GM19395 (cell line): ENCODE results near the gene BCAT1.
"Not testable (repeated sequence)": the region's sequence is repeated elsewhere in the genome, so short reads cannot be mapped to it uniquely, and the experiment has no call there.

ENCODE experiments used
- ATAC-seq: cut with Tn5 transposase; IDR thresholded peaks from one replicate; pipeline ENCODE4 v1.9.1; 2021; ENCODE audit warnings: mild to moderate bottlenecking, moderate library complexity; ENCODE audit not compliant: unreplicated experiment

BCAT1 gene

DNA sequence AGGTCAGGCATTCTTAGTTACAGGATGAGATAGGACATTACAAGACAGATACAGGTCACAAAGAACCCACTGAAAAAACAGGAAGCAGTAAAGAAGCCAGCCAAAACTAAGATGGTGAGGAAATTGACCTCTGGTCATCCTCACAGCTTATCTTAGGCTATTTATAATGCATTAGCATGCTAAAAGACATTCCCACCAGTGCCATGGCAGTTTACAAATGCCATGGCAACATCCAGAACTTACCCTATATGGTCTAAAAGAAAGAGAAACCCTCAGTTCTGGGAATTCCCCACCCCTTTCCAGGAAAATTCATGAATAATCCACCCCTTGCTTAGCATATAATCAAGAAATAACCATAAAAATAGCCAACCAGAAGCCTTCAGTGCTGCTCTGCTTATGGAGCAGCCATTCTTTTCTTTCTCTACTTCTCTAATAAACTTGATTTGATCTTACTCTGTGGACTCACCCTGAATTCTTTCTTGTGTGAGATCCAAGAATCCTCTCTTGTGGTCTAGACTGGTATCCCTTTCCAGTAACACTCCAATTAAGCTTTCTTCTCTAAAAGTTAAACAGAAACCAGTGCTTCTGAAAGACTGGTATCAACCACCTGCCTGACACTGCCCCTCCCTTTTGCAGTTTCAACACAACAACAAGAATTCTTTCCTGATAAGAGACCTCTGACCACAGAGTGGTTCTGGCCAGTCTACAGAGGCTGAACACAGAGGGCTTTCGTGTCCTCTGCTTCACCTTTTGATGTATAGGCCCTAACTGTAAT lies 86.9 kb downstream of the BCAT1 start:
- ATAC-seq: peak; percentile 80

DNA sequence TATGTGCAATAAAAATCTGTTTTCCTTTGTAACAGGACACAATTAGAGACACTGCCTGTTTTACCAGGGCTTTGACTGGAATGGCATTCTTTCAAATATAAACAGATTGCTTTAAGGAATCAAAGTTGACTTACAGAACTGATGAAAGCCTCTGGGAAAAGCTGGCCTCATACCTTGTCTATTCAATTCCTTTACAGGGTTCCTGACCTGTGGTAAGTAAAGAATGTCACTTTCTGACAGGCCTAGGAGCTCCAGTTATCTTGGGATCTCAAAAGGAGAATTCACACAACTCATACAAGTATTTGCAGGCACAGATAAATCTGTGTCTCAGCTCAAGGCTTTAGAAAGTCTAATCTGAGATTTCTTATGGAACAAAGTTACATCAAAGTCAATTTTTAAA lies 88.4 kb downstream of the BCAT1 start:
- no peak for ATAC-seq

DNA sequence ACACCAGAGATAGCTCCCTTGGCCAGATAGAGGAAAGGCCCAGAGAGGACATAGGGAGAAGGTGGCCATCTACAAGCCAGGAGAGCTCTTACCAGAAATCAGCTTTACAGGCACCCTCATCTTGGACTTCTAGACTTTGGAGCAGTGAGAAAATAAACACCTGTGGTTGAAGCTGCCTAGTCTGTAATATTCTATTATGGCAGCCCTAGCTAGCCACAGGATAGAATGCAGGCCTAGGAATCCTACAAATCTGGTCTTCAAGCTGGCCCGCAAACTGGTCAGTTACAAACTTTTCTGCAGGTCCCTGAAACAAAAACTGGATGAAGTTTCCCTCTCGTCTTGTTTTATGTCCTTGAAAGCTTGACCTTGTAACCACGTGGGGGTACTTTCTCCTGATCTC lies 92.4 kb downstream of the BCAT1 start:
- ATAC-seq: no peak

DNA sequence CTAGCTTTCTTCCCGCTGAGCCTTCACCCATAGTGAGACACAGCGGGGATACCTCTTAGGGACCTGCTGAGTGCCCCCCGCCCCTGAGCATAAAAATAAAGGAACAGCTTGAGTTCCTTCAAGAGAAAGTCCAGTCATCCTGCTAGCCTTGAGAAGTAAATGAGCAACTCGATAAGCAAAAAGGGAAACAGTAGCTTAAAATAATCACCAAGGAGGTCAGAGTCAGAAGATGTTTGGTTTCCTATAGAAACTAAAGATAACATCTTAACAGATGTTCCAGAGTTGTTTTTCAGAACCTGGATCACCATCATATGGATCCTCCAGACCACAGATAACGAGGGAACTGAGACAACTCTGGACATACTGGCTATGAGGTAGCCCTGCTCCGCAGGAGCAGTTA lies 94.0 kb downstream of the BCAT1 start:
- no peak for ATAC-seq

DNA sequence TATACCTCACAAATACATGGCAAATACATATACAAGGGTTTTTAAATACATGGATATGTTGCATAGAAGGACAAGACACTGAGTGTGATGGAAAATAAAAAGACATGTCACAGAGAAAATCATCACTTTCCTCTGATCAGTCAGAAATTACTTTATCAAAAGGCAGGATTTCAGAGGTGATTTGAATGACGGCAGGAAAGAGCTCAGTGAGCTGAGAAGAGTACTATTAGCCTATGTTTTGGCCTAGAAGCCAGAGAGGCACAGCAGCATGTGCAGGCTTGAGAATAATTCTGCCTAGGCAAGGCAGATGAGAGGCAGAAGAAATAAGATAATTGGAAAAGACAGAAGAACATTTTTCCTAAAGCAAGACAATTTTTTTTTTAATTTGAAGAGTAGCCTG lies 94.9 kb downstream of the BCAT1 start:
- no peak for ATAC-seq

DNA sequence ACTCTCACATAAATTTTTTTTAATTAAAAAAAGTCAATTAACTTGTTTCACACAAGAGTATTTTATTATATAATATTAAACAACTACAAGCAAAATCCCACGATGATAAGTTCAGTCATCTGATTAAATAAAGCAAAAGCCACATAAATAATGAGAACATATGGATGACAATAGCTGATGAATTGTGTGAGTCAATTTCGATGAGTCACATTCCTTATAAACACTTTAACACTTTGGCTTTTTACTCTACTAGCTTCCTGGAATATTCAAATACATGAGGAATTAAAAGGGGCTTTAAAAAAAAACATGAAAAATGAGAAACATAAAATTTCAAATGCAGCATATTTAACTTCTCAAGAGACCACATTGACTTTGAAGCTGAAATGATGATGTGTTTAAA lies 95.3 kb downstream of the BCAT1 start:
- no peak for ATAC-seq

DNA sequence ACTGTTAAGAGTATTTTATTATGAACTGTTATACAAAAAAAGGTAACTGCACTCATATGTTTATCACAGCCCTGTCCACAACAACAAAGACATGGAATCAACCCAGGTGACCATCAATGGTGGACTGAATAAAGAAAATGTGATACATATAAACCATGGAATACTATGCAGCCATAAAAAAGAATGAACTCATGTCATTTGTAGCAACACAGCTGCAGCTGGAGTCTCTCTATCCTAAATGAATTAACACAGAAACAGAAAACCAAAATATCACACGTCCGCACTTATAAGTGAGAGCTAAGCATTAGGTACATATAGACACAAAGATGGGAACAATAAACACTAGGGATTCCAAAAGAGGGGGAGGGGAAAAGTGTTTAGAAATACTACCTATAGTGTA lies 95.8 kb downstream of the BCAT1 start:
- ATAC-seq: no peak

DNA sequence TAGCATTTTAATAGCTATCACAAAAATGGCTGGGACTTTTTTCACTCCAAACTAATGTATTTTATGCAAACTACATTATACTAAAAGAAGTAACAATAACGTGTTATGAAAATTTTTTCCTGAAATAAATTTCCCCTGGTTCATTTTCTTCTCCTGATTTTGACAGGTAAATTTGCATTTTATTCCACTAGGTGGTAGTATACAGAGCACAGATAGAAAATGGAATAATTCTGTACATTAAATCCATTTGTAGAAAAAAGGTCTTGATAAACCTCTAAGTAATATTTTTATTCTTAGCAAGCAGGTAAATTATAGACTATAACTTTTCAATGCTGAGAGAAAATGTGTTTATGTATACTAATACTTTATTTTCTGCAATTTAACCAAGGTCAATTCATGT lies 96.5 kb downstream of the BCAT1 start:
- ATAC-seq: no peak

DNA sequence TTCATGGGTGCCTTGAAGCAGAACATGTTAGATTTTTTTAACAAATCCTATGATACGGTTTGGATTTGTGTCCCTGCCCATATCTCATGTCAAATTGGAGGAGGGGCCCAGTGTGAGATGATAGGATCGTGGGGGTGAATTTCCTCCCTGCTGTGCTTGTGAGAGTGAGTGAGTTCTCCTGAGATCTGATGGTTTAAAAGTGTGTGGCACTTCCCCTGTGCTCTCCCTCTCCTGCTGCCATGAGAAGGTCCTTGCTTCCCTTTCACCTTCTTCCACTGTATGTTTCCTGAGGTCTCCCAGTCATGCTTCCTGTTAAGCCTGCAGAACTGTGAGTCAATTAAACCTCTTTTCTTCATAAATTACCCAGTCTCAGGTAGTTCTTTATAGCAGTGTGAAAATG lies 97.0 kb downstream of the BCAT1 start:
- ATAC-seq: not testable (repeated sequence)

DNA sequence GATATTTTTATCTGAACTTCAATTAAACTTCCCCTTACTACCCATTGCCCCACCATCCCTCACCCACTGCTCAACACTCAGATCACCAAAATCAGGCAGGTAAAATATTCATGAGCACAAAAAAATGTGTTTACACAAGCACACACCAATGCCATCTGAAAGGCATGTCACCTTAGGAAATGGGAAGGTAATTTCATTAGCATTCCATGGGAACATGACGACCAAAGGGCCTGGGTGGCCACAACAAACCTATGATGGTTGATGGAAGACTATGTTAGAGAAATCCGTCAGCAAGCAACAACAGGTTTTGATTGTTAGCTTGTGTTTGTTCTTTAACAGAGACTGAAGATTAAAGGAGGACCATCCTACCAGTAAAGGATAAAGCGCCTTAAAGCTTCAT lies 97.6 kb downstream of the BCAT1 start:
- no peak for ATAC-seq

DNA sequence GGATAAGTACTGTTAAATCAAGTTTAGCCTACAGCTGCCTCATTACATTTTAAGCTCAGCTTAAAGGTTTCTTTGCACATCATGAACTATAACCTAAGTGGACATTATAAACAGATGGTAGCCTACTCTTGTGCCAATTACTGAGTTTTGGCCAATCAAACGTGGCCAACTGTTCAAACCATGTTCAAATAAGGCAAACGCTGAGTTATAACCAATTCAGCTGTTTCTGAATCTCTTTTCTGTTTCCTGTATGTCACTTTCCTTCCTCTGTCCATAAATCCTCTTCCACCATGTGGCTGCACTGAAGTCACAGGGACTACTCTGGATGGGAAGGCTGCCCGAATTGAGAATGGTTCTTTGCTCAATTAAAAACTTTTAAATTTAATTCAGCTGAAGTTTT lies 98.4 kb downstream of the BCAT1 start:
- ATAC-seq: no peak

DNA sequence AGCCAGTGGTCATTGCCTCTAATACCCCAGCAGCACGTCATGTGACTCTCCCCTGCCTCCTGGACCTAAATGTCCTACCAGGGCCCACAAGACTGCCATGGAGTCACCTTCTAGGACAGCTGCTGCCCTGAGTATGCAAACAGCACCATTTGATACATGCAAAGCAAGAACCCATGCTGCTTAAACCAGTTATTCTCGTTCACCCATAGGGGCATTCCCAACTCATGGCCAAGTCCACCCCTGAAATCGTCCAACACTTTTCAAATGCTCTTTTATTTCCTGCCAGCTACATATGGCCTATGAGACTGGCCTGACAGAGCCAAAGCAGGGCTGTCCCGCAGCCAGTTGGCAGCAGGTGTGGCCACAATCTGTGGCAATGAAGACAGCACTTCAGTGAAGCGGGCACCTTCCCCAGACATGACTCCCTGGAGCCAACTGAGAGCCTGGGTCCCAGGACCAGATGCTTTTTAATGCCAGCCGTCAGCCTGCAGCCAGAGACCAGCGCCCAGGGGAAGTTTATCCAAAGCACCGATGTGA lies 99.9 kb downstream of the BCAT1 start:
- ATAC-seq: no peak

DNA sequence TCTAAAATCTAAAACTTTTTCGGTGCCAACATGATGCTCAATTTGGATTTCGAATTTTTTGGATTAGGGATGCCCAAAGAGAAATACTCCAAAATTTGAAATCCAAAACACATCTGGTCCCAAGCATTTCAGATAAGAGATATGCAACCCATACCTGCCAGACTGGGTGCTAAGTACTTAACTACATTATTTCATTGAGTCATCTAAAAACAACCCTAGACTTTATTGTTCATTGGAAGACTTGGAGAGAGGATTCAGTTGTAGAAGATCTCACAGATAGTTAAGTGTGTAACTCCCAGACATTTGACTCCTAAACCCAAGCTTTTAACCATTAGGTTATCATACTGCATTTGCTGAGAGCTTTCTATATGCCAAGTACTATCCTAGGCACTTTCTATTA lies 102.2 kb downstream of the BCAT1 start:
- ATAC-seq: no peak

DNA sequence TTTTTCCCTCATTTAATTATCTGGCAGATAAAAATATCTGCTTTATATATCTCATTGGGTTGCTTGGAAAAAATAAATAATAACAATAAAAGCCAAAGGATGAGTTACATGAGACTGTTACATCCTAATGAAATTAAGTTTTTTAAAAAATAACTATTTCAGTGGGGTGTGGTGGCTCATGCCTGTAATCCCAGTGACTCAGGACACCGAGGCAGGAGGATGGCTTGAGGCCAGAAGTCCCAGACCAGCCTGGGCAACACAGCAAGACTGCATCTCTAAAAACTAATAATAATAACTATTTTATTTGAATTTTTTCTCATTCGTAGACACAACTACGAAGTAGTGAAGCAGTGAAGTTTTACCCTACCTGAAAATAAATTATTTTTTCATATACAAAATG lies 103.3 kb downstream of the BCAT1 start:
- no peak for ATAC-seq

DNA sequence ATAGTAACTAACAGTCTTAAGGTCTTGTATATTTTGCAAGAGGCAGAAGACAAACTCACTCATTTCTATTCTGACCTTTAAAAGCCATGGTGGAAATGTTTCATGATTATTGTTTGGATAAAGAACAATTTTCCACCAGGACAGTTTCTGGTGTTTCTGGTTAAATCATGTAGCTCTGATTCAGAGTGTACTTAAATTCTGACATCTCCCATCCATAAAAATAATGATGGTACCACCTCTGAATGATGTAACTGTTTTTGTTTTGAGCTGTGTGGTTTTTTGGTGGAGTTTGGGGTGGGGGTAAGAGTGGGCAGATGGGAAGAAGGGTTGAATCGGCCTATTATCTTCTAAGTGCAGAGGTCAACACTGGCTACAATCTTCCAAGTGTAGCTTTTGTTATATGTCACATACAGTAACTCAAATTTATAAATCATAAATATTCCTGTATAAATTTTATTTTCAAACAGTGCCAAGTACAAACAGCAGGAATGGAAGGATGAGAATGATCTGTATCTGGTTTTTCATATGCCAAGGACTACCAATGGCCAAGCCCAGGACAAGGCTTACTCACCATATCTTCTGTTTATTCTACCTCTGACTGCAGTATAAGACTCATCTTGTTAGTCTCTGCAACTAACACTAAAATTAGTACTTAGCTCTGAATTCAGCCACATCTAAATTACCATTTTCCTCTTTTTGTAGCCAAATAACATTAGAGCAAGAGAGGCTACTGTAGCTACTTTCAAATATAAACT lies 108.7 kb downstream of the BCAT1 start:
- ATAC-seq: no peak

DNA sequence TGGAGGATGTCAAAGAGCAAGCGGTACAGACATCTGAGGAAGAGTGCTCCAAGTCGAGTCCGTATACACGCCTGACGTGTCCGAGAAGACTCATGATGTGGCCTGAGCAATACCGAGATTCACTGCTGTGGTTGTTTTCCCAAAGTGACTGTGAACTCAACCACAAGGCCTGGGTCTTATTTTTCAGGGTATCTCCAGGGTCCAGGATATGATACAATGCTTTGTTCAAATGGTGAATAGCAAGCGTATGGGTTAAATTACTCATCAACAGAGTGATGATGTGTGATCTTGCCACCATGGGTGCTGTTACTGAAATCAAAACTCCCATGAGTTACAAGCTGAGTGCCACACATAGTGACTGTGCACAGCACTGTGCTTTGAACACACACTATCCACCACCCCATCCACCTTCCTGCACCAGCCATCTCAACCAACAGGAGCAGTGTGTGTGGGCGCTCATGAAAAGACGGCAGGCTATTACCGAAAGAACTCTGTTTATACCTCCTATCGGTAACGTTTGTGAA lies 109.6 kb downstream of the BCAT1 start:
- peak; percentile 87 for ATAC-seq

DNA sequence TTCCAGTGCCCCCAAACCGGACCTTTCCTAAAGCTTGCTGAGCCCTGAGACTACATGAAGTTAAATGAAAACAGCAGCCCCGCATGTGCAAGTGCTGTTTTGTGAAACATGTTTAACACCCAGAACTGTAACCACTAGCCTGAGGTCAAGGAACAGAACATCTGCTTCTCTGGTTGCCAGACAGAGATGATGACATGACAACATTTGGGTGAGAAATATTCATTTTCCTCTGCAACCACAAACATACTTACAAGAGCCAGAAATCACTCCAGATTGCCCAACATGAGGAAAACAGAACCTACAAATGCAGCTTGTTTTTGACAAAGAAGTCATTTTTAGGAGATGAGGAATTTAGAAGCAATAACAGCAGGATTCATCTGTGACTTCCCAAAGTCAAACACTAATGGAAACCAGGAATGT lies 110.4 kb downstream of the BCAT1 start:
- ATAC-seq: peak; percentile 63

DNA sequence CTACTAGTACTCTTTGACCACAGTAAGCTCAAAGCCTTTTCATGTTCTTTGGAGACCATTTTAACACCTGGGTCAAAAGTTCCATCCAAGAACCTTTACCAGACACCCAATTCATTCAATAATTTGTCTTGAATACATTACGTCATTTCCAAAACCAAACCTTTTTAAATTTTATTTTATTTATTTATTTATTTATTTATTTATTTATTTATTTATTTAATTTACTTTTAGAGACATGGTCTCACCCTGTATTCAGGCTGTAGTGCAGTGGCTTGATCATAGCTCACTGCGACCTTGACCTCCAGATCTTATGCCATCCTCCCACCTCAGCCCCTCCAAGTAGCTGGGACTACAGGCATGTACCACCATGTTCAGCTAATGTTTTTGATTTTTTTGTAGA lies 113.5 kb downstream of the BCAT1 start:
- no peak for ATAC-seq

DNA sequence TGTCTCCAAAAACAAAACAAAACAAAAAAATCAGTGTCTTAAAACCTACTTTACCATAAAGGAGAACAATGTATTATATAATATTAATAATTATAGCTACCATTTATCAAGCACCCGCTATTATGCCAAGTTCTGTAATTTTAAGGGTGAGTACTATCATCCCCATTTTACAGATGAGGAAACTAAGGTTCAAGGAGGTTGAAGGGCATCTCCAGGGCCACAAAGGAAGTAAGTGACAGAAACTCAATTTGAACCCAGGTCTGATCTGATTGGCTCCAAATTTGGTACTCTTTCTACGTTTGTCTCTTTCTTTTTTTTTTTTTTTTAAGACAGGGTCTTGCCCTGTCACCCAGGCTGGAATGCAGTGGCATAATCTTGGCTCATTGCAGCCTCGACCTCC lies 115.4 kb downstream of the BCAT1 start:
- ATAC-seq: no peak

DNA sequence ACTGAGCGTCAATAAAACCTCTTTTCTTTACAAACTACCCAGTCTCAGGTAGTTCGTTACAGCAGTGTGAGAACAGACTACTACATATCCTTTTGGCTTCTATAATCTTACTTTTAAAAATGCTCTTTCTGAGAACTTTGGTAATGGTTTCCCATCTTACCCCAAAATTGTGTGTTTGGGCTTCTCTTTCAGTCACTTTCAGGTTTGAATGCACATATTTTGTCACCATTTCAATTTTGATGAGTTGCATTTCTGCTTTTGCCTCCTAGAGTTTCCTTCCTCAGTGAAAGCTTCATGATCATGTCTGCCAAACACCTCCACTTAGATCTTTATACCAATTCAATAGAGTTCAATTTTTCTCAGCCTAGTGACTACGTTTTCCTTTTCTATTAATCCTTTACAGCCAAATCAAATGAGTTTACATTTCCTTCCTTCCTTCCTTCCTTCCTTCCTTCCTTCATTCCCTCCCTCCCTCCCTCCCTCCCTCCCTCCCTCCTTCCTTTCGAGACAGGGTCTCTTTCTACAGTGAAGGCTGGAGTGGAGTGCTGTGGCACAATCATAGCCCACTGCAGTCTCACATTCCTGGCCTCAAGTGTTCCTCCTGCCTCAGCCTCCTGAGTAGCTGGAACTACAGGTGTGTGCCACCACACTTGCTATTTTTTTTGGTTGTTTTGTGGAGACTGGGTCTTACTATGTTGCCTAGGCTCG lies 124.9 kb downstream of the BCAT1 start:
- peak; percentile 41 for ATAC-seq

DNA sequence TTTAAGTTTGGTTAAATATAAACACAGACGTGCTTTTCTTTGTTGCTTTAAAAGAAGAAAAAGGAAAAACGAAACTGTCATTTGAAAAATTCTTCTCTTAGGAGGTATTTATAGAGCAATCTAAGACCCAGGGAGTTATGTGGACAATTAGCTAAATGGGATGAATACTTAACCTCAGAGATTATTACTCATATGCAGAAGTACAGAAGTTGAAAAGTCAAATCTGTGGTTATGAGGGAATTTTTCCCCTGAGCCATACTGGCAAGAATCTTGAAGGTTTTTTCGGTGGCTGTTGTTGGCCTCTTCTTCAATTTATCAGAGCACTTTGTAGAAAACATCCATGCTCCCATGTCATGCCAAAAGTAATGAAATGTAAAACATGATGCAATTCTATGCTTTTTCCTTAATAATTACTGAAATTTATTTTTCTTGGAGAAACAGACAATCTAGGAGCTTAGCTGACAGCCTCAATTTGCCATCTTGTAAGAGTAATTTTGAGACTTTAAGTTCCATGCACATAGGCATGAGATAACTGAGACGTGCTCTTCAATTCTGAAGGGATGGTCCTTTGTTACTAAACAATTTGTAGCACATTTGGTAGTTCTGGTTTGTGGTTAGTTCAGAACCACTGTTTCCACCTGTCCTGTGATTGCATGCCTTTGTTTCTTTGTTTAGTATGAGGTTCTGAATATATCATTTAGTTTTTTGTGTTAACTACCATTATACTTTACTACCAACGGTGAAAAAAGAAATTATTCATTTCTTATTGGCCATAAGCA lies 126.6 kb downstream of the BCAT1 start:
- ATAC-seq: peak; percentile 75
